Fibroblast of skin of right quadriceps (primary cell): ENCODE results near the gene KCNH6.

Experiments used
- DNase-seq: peaks from one replicate; pipeline ENCODE4 v3.0.0-alpha.2; 2013

KCNH6 gene

GRCh38 chr17:63537001-63537400 lies 13.8 kb downstream of the KCNH6 start:
- DNase-seq, result no peak

DNA sequence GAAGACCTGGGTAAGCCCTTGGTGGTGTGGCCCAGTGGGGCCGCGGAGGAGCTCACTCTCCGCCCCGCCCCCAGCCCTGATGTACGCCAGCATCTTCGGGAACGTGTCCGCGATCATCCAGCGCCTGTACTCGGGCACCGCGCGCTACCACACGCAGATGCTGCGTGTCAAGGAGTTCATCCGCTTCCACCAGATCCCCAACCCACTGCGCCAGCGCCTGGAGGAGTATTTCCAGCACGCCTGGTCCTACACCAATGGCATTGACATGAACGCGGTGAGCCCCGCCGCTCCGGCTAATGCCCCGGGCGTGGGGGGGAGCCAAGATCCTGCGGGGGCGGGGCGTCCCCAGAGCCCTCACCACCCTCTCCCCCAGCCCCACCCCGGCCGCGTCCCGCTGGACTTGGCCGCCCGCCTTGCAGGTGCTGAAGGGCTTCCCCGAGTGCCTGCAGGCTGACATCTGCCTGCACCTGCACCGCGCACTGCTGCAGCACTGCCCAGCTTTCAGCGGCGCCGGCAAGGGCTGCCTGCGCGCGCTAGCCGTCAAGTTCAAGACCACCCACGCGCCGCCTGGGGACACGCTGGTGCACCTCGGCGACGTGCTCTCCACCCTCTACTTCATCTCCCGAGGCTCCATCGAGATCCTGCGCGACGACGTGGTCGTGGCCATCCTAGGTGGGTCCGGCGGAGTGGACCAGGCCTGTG lies 15.0 kb downstream of the KCNH6 start:
- no peak for DNase-seq

DNA sequence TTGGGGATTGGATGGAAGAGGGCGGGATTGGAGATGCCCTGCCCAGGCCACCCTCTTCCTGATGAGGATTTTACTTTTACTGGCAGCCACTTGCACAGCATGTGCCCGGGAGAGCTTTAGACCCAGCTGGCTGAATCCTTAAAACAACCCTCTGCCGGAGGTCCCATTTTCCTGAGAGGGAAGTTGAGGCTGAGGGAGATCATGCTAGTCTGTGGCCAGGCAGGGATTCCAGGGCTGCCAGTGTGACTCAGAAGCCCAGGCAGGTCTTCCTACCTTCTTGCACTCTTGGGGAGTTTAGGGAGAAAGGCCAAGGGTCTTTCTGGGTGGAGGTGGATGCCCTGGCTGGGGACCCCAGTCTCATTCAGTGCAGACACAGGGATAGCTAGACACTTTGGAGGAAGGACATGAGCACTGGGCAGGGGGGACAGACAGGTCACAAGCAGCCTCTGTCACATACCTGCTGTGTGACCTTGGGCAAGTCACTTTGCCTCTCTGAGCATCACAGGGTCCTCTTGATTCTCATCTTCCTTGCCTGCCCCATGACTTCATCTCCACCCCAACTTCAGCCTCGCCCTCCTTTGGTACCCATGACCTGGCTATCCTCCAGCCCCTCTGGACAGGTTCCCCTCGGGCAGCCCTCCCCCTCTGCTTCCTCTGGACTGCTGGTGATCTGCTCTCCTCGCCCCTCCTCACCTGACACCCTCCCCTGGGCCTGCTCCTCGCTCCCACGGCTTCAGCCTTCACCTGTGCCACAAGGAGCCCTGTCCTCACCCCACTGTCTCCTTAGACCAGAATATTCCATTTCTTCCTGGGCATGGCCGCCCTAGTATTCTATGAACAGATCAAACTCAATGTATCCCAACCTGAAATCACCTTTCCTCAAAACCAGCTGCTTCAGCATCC lies 15.8 kb downstream of the KCNH6 start:
- no peak for DNase-seq

GRCh38 chr17:63540590-63540989 lies 17.4 kb downstream of the KCNH6 start:
- DNase-seq, result no peak

GRCh38 chr17:63542218-63542545 lies 19.0 kb downstream of the KCNH6 start:
- no peak for DNase-seq

GRCh38 chr17:63542942-63543821 lies 20.0 kb downstream of the KCNH6 start:
- DNase-seq, result no peak

DNA sequence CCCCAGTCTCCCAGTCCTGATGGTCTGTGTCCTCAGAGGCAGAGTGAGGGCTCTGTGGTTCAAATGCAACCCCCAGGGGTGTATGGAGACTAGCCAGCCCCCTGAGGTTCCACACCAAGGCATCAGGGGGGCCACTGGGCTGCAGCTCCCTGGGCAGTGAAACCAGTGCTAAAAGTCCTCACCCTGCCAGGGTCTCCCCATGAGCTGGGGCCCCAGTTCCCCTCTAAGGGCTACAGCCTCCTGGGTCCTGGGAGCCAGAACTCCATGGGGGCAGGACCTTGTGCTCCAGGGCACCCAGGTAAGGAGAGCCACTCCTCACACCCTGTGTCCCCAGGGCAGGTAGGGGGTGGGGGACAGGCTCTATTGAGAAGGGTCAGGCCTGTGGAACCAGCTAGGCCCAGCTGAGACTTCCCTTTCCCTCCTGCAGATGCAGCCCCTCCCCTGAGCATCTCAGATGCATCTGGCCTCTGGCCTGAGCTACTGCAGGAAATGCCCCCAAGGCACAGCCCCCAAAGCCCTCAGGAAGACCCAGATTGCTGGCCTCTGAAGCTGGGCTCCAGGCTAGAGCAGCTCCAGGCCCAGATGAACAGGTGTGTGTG lies 20.8 kb downstream of the KCNH6 start:
- no peak for DNase-seq

DNA sequence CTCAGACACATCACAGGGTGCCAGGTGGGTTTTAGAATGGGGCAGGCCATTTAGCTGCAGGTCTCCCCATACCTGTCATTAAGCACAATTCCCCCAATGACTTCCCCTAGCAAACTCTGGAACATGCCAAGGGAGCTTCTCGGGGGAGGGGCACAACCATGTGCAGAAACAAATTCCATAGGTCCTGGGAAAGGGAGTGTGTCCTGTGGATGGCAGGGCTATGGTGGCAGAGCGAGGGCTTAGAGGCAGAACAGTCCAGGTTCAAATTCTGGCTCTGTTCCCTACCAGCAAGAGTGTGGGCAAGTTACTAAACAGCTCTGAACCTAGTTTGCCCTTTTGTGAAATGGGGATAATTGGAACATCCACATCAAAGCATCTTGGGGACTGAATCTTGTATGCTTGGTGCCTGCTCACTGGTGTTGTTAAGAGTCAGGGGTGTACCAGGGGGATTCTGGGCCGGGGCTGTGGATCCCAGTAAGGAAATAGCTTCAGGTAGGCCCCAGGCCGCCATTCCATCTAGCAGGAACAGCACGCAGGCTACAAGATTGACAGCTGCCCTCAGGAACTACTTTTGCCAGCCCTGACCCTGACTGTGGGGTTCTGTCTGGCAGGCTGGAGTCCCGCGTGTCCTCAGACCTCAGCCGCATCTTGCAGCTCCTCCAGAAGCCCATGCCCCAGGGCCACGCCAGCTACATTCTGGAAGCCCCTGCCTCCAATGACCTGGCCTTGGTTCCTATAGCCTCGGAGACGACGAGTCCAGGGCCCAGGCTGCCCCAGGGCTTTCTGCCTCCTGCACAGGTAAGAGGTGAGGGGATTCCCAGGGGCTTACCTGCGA lies 21.5 kb downstream of the KCNH6 start:
- no peak for DNase-seq

DNA sequence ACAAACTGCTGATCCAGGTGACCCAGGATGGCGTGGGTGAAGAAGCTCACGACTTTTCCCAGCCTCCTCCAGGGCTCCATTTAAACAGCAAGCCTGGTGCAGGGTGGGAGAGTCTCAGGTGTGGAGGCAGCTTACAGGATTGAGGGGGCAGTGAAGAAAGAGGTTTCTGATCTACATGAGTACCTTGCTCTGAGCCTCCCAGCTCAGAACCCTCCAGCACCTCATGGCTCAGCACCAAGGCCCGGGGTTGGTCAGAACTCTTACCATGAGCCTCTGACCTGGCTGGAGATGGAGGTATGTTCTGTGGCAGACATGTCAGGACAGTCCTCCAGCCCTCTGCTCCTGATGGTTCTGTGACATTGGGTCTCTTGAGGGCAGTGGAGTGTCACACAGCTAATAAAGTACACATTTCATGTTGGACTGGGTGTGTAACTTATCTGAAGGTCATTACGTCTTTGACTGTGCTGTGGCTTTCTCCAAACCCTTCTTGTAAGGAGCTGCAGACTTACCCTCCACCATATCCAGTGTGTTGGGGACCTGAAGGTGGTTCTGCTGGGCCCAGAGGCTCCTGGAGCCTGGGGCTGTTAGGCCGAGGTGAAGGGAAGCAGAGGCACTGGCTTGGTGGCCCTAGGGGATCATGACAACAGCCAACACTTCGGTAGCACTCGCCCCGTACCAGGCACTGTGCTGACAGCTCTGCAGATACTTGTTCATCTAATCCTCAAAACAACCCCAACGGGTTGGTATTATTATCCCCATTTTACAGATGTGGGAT lies 23.3 kb downstream of the KCNH6 start:
- DNase-seq, result no peak

DNA sequence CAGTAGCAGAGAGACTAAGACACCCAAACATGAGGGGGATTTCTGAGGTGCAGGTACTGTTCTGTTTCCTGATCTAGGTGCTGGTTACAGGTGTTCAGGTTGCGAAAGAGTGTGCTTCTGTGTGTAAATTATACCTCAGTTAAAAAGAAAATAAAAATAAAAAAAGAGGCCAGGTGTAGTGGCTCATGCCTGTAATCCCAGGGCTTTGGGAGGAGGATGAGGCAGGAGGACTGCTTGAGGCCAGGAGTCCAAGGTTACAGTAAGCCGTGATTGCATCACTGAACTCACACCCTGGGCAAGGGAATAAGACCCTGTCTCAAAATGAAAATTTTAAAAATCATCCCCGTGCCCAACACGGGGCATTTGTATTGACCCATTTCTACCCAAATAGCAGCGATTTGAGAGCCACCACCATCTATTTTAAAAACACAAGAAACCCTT lies 23.9 kb downstream of the KCNH6 start:
- DNase-seq, result no peak

DNA sequence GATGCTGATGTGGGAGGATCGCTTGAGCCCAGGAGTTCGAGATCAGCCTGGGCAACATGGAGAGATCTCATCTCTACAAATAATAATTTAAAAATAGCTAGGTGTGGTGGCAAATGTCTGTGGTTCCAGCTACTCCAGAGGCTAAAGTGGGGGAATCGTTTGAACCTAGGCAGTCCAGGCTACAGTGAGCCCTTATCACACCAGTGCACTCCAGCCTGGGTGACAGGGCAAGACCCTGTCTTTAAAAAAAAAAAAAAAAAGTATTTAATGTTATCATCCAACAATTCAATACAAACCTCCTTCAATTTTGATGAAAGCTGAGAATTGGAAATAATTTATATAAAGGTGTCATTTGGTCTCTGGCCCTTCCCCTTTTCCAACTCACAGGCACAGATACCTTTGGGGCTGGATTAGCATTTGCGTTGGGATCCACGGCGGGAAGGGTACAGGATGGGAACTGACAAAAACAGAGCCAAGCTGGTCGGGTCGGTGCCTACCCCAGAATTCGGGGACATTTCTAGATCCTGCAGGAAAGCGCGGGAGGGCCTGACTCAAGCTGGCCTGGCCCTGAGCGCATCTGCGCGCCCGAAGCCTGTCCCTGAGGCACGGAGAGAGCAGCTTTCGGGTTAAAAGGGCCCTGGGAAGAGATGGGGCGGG lies 26.3 kb downstream of the KCNH6 start:
- no peak for DNase-seq

DNA sequence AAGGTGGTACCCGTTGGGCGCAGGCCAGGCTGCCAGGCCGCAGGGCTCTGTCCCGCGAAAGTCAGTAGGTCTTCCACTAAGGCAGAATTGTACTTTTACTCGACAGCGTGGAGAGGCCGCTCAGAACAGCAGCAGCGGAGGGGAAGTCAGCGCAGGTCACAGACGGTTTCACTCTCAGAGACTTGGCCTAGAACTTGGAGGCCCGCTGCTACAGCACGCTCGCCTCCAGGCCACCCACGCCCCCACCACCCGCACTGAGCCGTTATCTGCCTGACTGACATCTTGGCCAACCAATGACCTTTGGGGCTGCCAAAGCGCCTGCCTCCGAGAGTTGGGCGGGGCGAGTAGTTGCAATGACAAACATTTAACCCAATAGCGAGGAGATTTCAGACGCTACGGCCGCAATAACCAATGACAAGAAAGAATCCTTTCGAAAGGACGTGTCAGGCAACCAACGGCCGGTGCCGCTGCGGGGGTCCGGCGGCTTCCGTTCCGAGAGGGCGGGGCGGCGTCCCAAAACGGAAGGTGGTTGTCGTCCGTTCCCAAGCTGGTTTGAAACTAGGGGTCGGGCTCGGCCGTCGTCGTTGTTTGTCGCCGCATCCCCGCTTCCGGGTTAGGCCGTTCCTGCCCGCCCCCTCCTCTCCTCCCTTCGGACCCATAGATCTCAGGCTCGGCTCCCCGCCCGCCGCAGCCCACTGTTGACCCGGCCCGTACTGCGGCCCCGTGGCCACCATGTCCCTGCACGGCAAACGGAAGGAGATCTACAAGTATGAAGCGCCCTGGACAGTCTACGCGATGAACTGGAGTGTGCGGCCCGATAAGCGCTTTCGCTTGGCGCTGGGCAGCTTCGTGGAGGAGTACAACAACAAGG lies 27.0 kb downstream of the KCNH6 start, which contains the start of gene DCAF7:
Gene DCAF7, plus strand, starts transcription at position 532 of the 871 bp plus-strand sequence. Its CDS starts 201 bp downstream, at position 733.
- DNase-seq, result peak; percentile 100

DNA sequence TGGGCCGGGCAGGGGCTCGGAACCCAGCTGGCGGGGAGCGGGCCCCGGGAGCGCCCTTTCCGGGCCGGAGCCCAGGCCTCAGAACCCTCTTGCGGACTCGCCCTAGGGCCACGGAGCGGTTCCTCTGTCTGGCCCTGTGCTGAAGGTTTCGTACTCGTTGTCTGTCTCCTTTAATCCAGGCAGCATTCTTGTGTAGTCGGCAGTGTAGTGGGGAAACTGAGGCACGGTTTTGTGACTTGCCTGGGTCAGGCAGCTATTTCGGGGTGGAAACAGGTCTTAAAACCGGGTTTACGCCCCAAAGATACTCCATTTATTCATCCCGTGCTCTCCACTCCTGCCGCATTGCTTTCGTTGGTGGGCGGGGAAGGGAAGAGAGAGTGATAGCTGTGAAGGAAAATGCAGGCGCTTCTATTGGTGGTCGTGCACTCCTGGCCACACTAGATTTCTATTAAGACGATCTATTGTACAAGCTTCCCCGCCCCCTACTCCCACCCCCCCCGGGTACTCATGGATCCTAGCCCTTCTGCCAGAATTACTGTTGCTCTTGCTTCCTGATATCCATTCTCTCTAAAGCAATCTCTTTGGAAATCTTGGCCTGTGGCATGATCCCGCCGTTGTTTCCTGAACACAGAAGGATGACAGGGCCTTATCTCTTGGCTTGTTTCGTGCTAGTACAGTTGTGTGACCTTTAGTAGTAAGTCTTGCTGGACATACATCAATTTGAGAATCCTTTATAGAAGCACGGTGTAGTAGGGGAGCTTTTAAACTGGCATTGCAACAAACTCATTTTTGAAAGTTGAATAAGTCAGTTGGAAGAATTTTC lies 27.9 kb downstream of the KCNH6 start:
- peak; percentile 48 for DNase-seq

DNA sequence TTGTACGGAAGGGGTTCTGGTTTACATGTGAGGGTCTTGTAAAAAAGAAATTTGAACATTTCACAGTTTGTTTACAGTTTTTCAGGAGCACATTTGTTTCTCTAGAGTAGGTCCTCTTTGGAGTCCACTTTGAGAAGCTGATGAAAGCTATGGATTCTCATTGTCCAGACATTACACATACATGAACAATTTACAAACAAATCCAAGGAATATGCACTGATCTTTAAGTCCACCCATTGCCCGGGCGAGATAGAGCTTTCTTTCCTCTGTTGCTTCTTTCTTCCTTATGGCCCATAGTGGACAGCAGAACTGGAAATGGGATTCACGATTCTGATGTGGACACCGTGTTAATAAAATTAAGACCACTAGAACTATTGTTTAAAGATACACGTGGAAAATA lies 29.1 kb downstream of the KCNH6 start:
- DNase-seq, result no peak

- DNase-seq, result no peak
Measured at GRCh38 chr17:63555500-63556156, 32.5 kb downstream of the KCNH6 start.

GRCh38 chr17:63557416-63557815 lies 34.3 kb downstream of the KCNH6 start:
- no peak for DNase-seq

GRCh38 chr17:63558441-63558840 lies 35.3 kb downstream of the KCNH6 start:
- no peak for DNase-seq

GRCh38 chr17:63561819-63562218 lies 38.7 kb downstream of the KCNH6 start:
- no peak for DNase-seq
